Mesenchymal stem cell (in vitro differentiated cells and primary cell): ENCODE measurements around the gene ARMC9.

Experiments used
- DNase-seq: peaks from one replicate; pipeline ENCODE4 v3.0.0-alpha.2; 2013
- H2AFZ ChIP-seq: one replicate; pipeline ENCODE4 v1.6.1; 2013; ENCODE audit warnings: low read depth, mild to moderate bottlenecking, control low read depth, inconsistent platforms, low read length, moderate library complexity
- H2AK5ac ChIP-seq: 2 replicates; pipeline ENCODE4 v1.6.1; 2013; ENCODE audit warnings: low read length, moderate library complexity, mild to moderate bottlenecking, inconsistent platforms; ENCODE audit not compliant: severe bottlenecking
- H2BK120ac ChIP-seq: one replicate; pipeline ENCODE4 v1.6.1; 2013; ENCODE audit warnings: low read depth, mild to moderate bottlenecking, inconsistent platforms, low read length, moderate library complexity
- H2BK12ac ChIP-seq, 2 experiments: one replicate each; pipeline ENCODE4 v1.6.1; 2013; ENCODE audit warnings: inconsistent platforms in 2 of 2, low read length in 2 of 2, mild to moderate bottlenecking in 2 of 2, moderate library complexity in 2 of 2, control low read depth in 1 of 2
- H2BK15ac ChIP-seq: one replicate; pipeline ENCODE4 v1.6.1; 2013; ENCODE audit warnings: mild to moderate bottlenecking, low read depth, inconsistent platforms; ENCODE audit not compliant: poor library complexity, severe bottlenecking
- H2BK5ac ChIP-seq: 2 replicates; pipeline ENCODE4 v1.6.1; 2013; ENCODE audit warnings: low read depth, mild to moderate bottlenecking, low read length, control low read depth, inconsistent platforms; ENCODE audit not compliant: poor library complexity, severe bottlenecking
- H3K14ac ChIP-seq, 2 experiments: one replicate each; pipeline ENCODE4 v1.6.1; 2013; ENCODE audit warnings: inconsistent platforms in 2 of 2, low read length in 2 of 2, control low read depth in 1 of 2, mild to moderate bottlenecking in 1 of 2, moderate library complexity in 1 of 2
- H3K18ac ChIP-seq, 2 experiments: one replicate each; pipeline ENCODE4 v1.6.1; 2013; ENCODE audit warnings: inconsistent platforms in 2 of 2, low read length in 2 of 2, control low read depth in 1 of 2, low read depth in 1 of 2, mild to moderate bottlenecking in 1 of 2
- H3K23ac ChIP-seq, 2 experiments: one replicate each; pipeline ENCODE4 v1.6.1; 2013; ENCODE audit warnings: inconsistent platforms in 2 of 2, low read length in 2 of 2, mild to moderate bottlenecking in 2 of 2, moderate library complexity in 2 of 2, control low read depth in 1 of 2
- H3K27ac ChIP-seq: 2 replicates; pipeline ENCODE4 v1.5.1; 2013; ENCODE audit warnings: mild to moderate bottlenecking, moderate library complexity, low read length, control low read depth, inconsistent platforms; ENCODE audit not compliant: poor library complexity, severe bottlenecking
- H3K27me3 ChIP-seq, 2 experiments: 2 replicates each; pipeline versions ENCODE4 v1.6.1 to v1.7.0; 2013; ENCODE audit warnings: low read length in 2 of 2, mild to moderate bottlenecking in 2 of 2, moderate library complexity in 2 of 2, control low read depth in 1 of 2, inconsistent platforms in 1 of 2; ENCODE audit not compliant: control insufficient read depth in 1 of 2, insufficient read depth in 1 of 2
- H3K36me3 ChIP-seq, 2 experiments: 2 replicates each; pipeline versions ENCODE4 v1.6.1 to v1.7.0; 2013; ENCODE audit warnings: low read length in 2 of 2, control low read depth in 1 of 2, inconsistent platforms in 1 of 2, low read depth in 1 of 2, mild to moderate bottlenecking in 1 of 2; ENCODE audit not compliant: insufficient read depth in 2 of 2, control insufficient read depth in 1 of 2
- H3K4ac ChIP-seq, 2 experiments: one replicate each; pipeline ENCODE4 v1.6.1; 2013; ENCODE audit warnings: inconsistent platforms in 2 of 2, low read length in 2 of 2, mild to moderate bottlenecking in 2 of 2, moderate library complexity in 2 of 2, control low read depth in 1 of 2, low read depth in 1 of 2
- H3K4me1 ChIP-seq: 2 replicates; pipeline ENCODE4 v1.6.1; 2013; ENCODE audit warnings: low read depth, low read length, control low read depth; ENCODE audit not compliant: control insufficient read depth, insufficient read depth
- H3K4me2 ChIP-seq: 2 replicates; pipeline ENCODE4 v1.6.1; 2013; ENCODE audit warnings: low read length, mild to moderate bottlenecking, inconsistent platforms; ENCODE audit not compliant: poor library complexity, severe bottlenecking
- H3K4me3 ChIP-seq, 2 experiments: 2 replicates each; pipeline versions ENCODE4 v1.5.1 to v1.7.0; 2013; ENCODE audit warnings: low read length in 2 of 2, mild to moderate bottlenecking in 2 of 2, control low read depth in 1 of 2, low read depth in 1 of 2; ENCODE audit not compliant: insufficient read depth in 1 of 2
- H3K79me1 ChIP-seq: replicated peaks from 2 replicates; pipeline ENCODE4 v1.6.1; 2013; ENCODE audit warnings: mild to moderate bottlenecking, control low read depth, low read length, inconsistent platforms; ENCODE audit not compliant: poor library complexity, severe bottlenecking
- H3K9ac ChIP-seq: 2 replicates; pipeline ENCODE4 v1.7.0; 2013; ENCODE audit warnings: mild to moderate bottlenecking, low read length, moderate library complexity
- H3K9me3 ChIP-seq: 2 replicates; pipeline ENCODE4 v1.7.0; 2013; ENCODE audit warnings: mild to moderate bottlenecking, low read length; ENCODE audit not compliant: control insufficient read depth
- H4K8ac ChIP-seq: one replicate; pipeline ENCODE4 v1.6.1; 2013; ENCODE audit warnings: inconsistent platforms, mild to moderate bottlenecking, low read length, moderate library complexity
- H4K91ac ChIP-seq: one replicate; pipeline ENCODE4 v1.6.1; 2013; ENCODE audit warnings: mild to moderate bottlenecking, low read length, inconsistent platforms
- WGBS: methylation state at CpG from one replicate; pipeline ENCODE4 v1.1.7; 2013; ENCODE audit warnings: mixed read lengths; 5-methylcytosine and 5-hydroxymethylcytosine counted together

Gene ARMC9

DNA sequence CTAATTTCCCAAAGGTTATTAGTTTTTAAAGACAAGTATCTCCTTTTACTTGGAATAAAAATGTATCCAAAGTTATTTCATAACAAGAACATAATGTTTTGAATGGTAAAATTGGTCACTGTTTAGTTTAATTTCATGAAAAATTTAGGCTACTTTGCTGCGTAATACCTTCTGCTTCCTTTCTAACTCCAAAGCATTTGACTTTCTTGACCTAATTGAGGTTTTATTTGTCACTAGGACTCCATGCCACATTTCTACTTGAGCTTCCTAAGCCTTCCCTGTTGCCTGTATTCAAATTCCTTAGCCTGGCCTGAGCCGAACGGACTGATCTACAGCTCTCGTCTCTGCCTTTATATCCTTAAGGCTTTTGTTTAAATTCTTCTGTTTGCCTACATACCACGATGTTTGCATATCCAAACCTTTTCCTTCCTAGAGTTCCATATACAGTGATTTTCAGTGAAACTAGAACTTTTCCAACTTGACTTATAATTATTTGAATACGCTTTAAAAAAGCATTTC lies 25.1 kb downstream of the ARMC9 start:
- peaks cover 5% of the 10 kb centered on the region for H3K79me1 ChIP-seq
- no peak overlapping the region for H4K8ac ChIP-seq
- no peak overlapping the region for H3K14ac ChIP-seq
- H2BK120ac ChIP-seq = no peak overlapping the region
- H3K9me3 ChIP-seq = no peaks in the 10 kb centered on the region
- WGBS = 42% methylated on average over 6 of the region's 6 CpGs
- no peak overlapping the region for H2AK5ac ChIP-seq
- no peak overlapping the region for H2BK5ac ChIP-seq
- DNase-seq = peak; percentile 47
- H3K9ac ChIP-seq = no peak overlapping the region
- no peak overlapping the region for H3K18ac ChIP-seq
- peaks cover 12% of the 10 kb centered on the region for H3K4me1 ChIP-seq
- no peak overlapping the region for H2BK12ac ChIP-seq
- no peak overlapping the region for H2AFZ ChIP-seq
- H3K27me3 ChIP-seq = no peaks in the 10 kb centered on the region
- H3K4me3 ChIP-seq = no peak overlapping the region
- H4K91ac ChIP-seq = no peak overlapping the region
- no peak overlapping the region for H3K23ac ChIP-seq
- H3K4me2 ChIP-seq = no peak overlapping the region
- H3K36me3 ChIP-seq = peaks cover 19 to 97% of the 10 kb centered on the region in 2 experiments
- H3K4ac ChIP-seq = no peak overlapping the region
- peak overlapping the region; percentile 49 for H3K27ac ChIP-seq
- no peak overlapping the region for H2BK15ac ChIP-seq

DNA sequence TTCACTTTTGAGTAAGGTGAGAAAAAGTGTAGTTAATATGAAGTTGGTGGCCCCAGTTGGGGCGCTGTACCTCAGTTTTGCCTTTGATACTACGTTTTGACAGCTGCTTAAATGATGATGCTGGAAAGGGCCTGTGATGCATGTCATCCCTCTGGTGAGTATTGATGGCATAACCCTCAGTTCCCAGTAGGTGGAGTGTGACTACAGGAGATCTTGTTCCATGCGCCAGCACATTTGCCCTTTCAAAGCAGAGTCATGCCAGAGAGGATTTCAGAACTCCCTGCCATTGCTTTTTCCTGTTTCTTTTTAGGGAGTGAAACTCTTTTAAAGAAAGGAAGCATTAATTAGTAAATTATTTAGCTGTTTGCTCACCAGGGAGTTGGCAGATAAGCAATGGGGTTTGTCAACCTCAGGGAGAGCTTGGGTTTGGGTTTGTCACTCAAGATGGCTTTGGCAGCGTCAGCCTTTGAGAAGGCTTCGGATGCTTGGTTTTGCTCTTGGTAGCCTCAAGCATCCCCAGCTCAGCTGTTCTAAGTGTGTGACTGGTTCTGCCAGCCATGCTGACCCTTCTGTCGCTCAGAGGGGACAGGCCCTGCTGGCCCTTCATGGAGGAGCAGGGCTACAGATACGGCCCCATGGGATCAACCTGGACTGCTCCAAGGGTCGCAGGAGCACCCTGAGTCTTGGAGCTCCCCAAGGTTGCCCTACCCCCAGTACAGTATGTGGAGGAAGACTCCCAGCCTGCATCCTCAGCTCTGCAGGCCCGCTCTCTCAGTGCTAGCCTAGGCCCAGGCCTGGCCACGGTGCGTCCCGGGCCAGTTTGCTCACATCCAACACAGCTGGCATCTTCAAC lies 29.1 kb downstream of the ARMC9 start:
- 76% methylated on average over 12 of the region's 12 CpGs for WGBS

DNA sequence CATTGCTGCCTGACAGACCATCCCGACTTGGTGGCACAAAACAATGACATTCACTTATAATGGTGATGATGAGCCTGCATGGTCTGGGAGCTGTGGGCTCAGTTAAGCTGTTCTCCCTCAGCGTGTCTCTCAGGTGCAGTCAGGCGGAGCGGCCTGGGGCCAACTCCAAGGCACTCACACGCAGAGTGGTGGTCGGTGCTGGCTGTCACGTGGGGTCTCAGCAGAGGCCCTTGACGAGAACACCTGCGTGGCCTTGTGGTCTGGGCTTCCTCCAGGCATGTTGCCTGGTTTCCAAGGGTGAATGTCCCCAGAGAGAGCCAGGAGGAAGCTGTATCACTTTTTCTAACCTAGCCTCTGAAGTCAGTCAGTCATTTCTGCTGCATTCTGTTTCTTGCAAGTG lies 29.8 kb downstream of the ARMC9 start:
- WGBS = 92% methylated on average over 9 of the region's 9 CpGs

More for the DNA sequence above, 29.1 kb downstream of the ARMC9 start:
- H3K36me3 ChIP-seq = peaks cover 16 to 90% of the 10 kb centered on the region in 2 experiments
- no peak overlapping the region for H3K14ac ChIP-seq
- H2AK5ac ChIP-seq = peak overlapping the region; percentile 87
- peak overlapping the region in 1 of 2 experiments; percentile 9 for H3K23ac ChIP-seq
- H3K9ac ChIP-seq = peak overlapping the region; percentile 18
- H3K27me3 ChIP-seq = no peaks in the 10 kb centered on the region
- peak overlapping the region; percentile 27 for H4K91ac ChIP-seq
- peak; percentile 85 for DNase-seq
- H3K4ac ChIP-seq = no peak overlapping the region
- peak overlapping the region in 1 of 2 experiments; percentile 55 for H3K18ac ChIP-seq
- no peaks in the 10 kb centered on the region for H3K9me3 ChIP-seq
- H2BK120ac ChIP-seq = no peak overlapping the region
- no peak overlapping the region for H2AFZ ChIP-seq
- H3K4me1 ChIP-seq = peaks cover 15% of the 10 kb centered on the region
- H3K27ac ChIP-seq = peak overlapping the region; percentile 93
- H2BK12ac ChIP-seq = peak overlapping the region in 1 of 2 experiments; percentile 51
- no peak overlapping the region for H3K4me3 ChIP-seq
- peaks cover 8% of the 10 kb centered on the region for H3K79me1 ChIP-seq
- H2BK5ac ChIP-seq = peak overlapping the region; percentile 49
- peak overlapping the region; percentile 1 for H4K8ac ChIP-seq
- no peak overlapping the region for H2BK15ac ChIP-seq
- H3K4me2 ChIP-seq = no peak overlapping the region

DNA sequence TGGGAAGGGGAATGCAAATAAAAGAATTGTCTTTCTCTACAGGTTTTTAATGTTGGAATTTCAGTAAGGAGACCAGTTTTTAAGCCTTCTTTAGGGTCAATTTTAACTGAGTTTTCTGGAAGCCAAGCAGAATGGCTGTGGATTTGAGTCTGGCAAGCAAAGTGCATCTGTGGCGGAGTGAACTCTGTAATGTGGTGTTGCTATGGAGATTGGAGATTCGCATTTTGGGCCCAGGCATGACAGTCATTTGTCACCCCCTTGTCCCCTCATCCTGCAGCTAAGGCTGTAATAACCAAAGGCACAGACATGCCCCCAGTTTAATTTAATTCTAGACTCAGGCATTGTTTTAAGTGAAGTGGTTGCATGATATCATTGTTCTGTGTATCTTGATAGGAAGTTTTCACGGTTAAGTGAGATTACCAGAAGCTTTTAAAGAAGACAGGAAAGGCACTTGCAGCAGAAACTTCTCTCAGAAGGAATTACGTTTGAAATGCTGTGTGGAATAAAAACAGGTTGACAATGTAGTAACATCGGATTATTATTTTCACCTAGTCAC lies 30.6 kb downstream of the ARMC9 start:
- no peaks in the 10 kb centered on the region for H3K9me3 ChIP-seq
- no peak overlapping the region for H2BK120ac ChIP-seq
- peaks cover 7% of the 10 kb centered on the region for H3K79me1 ChIP-seq
- peaks cover 15% of the 10 kb centered on the region for H3K4me1 ChIP-seq
- 88% methylated on average over 2 of the region's 5 CpGs for WGBS
- H3K18ac ChIP-seq = no peak overlapping the region
- H3K14ac ChIP-seq = no peak overlapping the region
- H3K23ac ChIP-seq = no peak overlapping the region
- no peak for DNase-seq
- H3K4ac ChIP-seq = no peak overlapping the region
- no peak overlapping the region for H2AFZ ChIP-seq
- H3K27ac ChIP-seq = peak overlapping the region; percentile 93
- H3K36me3 ChIP-seq = peaks cover 16 to 84% of the 10 kb centered on the region in 2 experiments
- H4K91ac ChIP-seq = no peak overlapping the region
- H2AK5ac ChIP-seq = peak overlapping the region; percentile 9
- H3K9ac ChIP-seq = peak overlapping the region; percentile 6
- H4K8ac ChIP-seq = no peak overlapping the region
- H3K4me2 ChIP-seq = no peak overlapping the region
- no peak overlapping the region for H3K4me3 ChIP-seq
- no peak overlapping the region for H2BK15ac ChIP-seq
- no peak overlapping the region for H2BK12ac ChIP-seq
- peak overlapping the region; percentile 50 for H2BK5ac ChIP-seq
- no peaks in the 10 kb centered on the region for H3K27me3 ChIP-seq

More for the DNA sequence above, 29.8 kb downstream of the ARMC9 start:
- Histone ChIP-seq H3K79me1 (peaks cover 6% of the 10 kb centered on the region), H3K36me3 (peaks cover 17 to 87% of the 10 kb centered on the region in 2 experiments), H3K18ac (peak overlapping the region in 1 of 2 experiments; percentile 46), H2BK5ac (peak overlapping the region; percentile 49), H2AK5ac (peak overlapping the region; percentile 87), H3K4me2 (no peak overlapping the region), H3K14ac (no peak overlapping the region), H3K4me1 (peaks cover 15% of the 10 kb centered on the region), H3K27ac (peak overlapping the region; percentile 93), H3K4ac (no peak overlapping the region), H2BK15ac (no peak overlapping the region), H3K9me3 (no peaks in the 10 kb centered on the region), H3K23ac (no peak overlapping the region), H3K9ac (no peak overlapping the region), H4K8ac (no peak overlapping the region), H3K4me3 (no peak overlapping the region), H3K27me3 (no peaks in the 10 kb centered on the region), H4K91ac (no peak overlapping the region), H2AFZ (no peak overlapping the region), H2BK120ac (no peak overlapping the region), H2BK12ac (no peak overlapping the region)
- no peak for DNase-seq
